Measurements from ENCODE around the gene DEPDC4. TPM values are rescaled to one million over a fixed set of nuclear protein-coding genes. Genes with fewer than 3 reads are reported as not detected.

DEPDC4 gene
- total and polyA plus RNA-seq, 2 of the 13 experiments (the other 11 are each of a cell fraction or from before 2014, with no cell fraction given), result 2.2 to 5.7 TPM

DNA sequence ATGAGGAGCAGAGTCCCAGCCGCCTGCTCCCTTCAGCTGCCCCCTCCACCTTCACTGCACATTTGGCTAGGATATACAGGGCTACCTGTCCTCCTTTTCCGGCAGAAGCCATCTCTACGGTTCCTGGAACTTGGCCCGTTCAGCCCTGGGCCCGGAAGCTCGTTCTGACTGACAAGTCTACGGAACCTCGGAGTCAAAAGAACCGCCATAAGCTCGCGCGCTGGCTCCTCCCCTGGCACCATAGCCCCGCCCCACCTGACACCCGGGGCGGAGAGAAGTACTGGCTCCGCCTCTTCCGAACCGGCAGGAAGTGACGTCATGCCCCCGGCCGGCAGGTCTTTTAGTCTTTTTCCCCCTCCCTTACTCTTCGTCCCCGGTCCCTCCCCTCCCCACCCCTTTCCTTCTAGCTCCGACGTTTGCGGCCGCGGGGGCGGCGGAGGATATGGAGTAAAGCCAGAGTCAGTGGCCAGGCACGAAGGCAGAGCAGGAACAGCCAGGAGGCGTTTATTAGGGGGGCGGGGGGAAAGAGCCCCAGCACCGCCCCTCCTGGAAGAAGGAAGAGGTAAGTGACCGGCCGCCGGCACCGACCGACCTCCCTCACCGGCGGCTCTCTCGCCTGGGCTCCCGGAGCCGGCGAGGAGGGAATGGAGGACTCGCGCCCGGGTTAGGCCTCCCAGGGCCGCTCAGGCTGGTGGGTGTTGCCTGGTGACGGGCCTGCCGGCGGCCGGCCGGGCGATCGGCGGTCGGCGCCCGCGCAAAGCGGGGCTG, at the start of gene DEPDC4, which contains the start of gene SCYL2 (continued):
- TF ChIP-seq, protein P1, sequence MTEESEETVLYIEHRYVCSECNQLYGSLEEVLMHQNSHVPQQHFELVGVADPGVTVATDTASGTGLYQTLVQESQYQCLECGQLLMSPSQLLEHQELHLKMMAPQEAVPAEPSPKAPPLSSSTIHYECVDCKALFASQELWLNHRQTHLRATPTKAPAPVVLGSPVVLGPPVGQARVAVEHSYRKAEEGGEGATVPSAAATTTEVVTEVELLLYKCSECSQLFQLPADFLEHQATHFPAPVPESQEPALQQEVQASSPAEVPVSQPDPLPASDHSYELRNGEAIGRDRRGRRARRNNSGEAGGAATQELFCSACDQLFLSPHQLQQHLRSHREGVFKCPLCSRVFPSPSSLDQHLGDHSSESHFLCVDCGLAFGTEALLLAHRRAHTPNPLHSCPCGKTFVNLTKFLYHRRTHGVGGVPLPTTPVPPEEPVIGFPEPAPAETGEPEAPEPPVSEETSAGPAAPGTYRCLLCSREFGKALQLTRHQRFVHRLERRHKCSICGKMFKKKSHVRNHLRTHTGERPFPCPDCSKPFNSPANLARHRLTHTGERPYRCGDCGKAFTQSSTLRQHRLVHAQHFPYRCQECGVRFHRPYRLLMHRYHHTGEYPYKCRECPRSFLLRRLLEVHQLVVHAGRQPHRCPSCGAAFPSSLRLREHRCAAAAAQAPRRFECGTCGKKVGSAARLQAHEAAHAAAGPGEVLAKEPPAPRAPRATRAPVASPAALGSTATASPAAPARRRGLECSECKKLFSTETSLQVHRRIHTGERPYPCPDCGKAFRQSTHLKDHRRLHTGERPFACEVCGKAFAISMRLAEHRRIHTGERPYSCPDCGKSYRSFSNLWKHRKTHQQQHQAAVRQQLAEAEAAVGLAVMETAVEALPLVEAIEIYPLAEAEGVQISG (CRISPR knock-in tag; IDR thresholded peaks at IDR 0.05), result no peak; the same call in 1 of the 2 replicates
- TF ChIP-seq HMG20B (CRISPR knock-in tag; conservative IDR thresholded peaks at IDR 0.05), result no peak
- no peak for TF ChIP-seq CHCHD3 (CRISPR knock-in tag; IDR thresholded peaks at IDR 0.05)
- TF ChIP-seq ZNF768 (CRISPR knock-in tag; IDR thresholded peaks at IDR 0.05), result peak; percentile 59; the same call in 1 of the 2 replicates
- no peak for TF ChIP-seq ISL2 (CRISPR knock-in tag; IDR thresholded peaks at IDR 0.05)
- TF ChIP-seq MXI1 (IDR thresholded peaks at IDR 0.05; ENCODE audit: borderline replicate concordance, low read depth, low read length), result no peak; the same call in 2 of the 3 replicates
- TF ChIP-seq, protein P2, sequence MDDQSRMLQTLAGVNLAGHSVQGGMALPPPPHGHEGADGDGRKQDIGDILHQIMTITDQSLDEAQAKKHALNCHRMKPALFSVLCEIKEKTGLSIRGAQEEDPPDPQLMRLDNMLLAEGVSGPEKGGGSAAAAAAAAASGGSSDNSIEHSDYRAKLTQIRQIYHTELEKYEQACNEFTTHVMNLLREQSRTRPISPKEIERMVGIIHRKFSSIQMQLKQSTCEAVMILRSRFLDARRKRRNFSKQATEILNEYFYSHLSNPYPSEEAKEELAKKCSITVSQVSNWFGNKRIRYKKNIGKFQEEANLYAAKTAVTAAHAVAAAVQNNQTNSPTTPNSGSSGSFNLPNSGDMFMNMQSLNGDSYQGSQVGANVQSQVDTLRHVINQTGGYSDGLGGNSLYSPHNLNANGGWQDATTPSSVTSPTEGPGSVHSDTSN (CRISPR knock-in tag; IDR thresholded peaks at IDR 0.05; ENCODE audit: borderline replicate concordance), result no peak
- TF ChIP-seq SMAD3 (CRISPR knock-in tag; IDR thresholded peaks at IDR 0.05), result no peak
- no peak for TF ChIP-seq ZNF577 (CRISPR knock-in tag; IDR thresholded peaks at IDR 0.05; ENCODE audit: borderline replicate concordance, low read depth)
- TF ChIP-seq, protein P3, sequence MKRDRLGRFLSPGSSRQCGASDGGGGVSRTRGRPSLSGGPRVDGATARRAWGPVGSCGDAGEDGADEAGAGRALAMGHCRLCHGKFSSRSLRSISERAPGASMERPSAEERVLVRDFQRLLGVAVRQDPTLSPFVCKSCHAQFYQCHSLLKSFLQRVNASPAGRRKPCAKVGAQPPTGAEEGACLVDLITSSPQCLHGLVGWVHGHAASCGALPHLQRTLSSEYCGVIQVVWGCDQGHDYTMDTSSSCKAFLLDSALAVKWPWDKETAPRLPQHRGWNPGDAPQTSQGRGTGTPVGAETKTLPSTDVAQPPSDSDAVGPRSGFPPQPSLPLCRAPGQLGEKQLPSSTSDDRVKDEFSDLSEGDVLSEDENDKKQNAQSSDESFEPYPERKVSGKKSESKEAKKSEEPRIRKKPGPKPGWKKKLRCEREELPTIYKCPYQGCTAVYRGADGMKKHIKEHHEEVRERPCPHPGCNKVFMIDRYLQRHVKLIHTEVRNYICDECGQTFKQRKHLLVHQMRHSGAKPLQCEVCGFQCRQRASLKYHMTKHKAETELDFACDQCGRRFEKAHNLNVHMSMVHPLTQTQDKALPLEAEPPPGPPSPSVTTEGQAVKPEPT (CRISPR knock-in tag; IDR thresholded peaks at IDR 0.05; ENCODE audit: low read depth), result peak; percentile 9; the same call in 1 of the 2 replicates
- TF ChIP-seq ZNF343 (CRISPR knock-in tag; IDR thresholded peaks at IDR 0.05), result no peak
- no peak for TF ChIP-seq POLR2AphosphoS2 (IDR thresholded peaks at IDR 0.05; ENCODE audit: low read depth, low read length)
- TF ChIP-seq ATAD3A (CRISPR knock-in tag; IDR thresholded peaks at IDR 0.05), result no peak
- TF ChIP-seq, protein P4, sequence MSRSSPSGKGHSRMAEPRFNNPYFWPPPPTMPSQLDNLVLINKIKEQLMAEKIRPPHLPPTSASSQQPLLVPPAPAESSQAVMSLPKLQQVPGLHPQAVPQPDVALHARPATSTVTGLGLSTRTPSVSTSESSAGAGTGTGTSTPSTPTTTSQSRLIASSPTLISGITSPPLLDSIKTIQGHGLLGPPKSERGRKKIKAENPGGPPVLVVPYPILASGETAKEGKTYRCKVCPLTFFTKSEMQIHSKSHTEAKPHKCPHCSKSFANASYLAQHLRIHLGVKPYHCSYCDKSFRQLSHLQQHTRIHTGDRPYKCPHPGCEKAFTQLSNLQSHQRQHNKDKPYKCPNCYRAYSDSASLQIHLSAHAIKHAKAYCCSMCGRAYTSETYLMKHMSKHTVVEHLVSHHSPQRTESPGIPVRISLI (CRISPR knock-in tag; IDR thresholded peaks at IDR 0.05; ENCODE audit: borderline replicate concordance), result no peak
- no peak for TF ChIP-seq CENPX (CRISPR knock-in tag; IDR thresholded peaks at IDR 0.05)
- TF ChIP-seq, protein P5, sequence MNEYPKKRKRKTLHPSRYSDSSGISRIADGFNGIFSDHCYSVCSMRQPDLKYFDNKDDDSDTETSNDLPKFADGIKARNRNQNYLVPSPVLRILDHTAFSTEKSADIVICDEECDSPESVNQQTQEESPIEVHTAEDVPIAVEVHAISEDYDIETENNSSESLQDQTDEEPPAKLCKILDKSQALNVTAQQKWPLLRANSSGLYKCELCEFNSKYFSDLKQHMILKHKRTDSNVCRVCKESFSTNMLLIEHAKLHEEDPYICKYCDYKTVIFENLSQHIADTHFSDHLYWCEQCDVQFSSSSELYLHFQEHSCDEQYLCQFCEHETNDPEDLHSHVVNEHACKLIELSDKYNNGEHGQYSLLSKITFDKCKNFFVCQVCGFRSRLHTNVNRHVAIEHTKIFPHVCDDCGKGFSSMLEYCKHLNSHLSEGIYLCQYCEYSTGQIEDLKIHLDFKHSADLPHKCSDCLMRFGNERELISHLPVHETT (CRISPR knock-in tag; conservative IDR thresholded peaks at IDR 0.05), result no peak
- TF ChIP-seq ATF7-NPFF (CRISPR knock-in tag; IDR thresholded peaks at IDR 0.05; ENCODE audit: low read depth), result 0 out of 2 replicates have a peak, but pooled peaks have one; percentile 45
- TF ChIP-seq, protein P6, sequence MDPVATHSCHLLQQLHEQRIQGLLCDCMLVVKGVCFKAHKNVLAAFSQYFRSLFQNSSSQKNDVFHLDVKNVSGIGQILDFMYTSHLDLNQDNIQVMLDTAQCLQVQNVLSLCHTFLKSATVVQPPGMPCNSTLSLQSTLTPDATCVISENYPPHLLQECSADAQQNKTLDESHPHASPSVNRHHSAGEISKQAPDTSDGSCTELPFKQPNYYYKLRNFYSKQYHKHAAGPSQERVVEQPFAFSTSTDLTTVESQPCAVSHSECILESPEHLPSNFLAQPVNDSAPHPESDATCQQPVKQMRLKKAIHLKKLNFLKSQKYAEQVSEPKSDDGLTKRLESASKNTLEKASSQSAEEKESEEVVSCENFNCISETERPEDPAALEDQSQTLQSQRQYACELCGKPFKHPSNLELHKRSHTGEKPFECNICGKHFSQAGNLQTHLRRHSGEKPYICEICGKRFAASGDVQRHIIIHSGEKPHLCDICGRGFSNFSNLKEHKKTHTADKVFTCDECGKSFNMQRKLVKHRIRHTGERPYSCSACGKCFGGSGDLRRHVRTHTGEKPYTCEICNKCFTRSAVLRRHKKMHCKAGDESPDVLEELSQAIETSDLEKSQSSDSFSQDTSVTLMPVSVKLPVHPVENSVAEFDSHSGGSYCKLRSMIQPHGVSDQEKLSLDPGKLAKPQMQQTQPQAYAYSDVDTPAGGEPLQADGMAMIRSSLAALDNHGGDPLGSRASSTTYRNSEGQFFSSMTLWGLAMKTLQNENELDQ (CRISPR knock-in tag; IDR thresholded peaks at IDR 0.05; ENCODE audit: borderline replicate concordance), result no peak
